CD4-positive, alpha-beta T cell (primary cell): ENCODE data around the gene CLSTN2. TPM values are rescaled to one million over a fixed set of nuclear protein-coding genes. Genes with fewer than 3 reads are reported as not detected.

Experiments
- ATAC-seq: fragments of 200-7000 bp; cut with Tn5 transposase; one replicate; pipeline ENCODE4 v1.10.0; 2022; ENCODE audit warnings: mild to moderate bottlenecking; ENCODE audit not compliant: poor library complexity
- CTCF ChIA-PET: fragments of 350-600 bp; sonication (Branson Sonifier 250); formaldehyde crosslinking; loops from one replicate; lab custom pipeline; 2021; ENCODE audit warnings: antibody characterized with exemption, inconsistent platforms; lab: Charles Lee
- POLR2A ChIA-PET: fragments of 350-600 bp; sonication (Branson Sonifier 250); formaldehyde crosslinking; loops from one replicate; lab custom pipeline; 2021; ENCODE audit warnings: antibody characterized with exemption, inconsistent platforms; lab: Charles Lee
- DNase-seq, 14 experiments: peaks; one replicate each; pipeline ENCODE4 v3.0.0-alpha.2; 2013 to 2020; ENCODE audit warnings: mixed read lengths in 2 of 14
- H3K27ac ChIP-seq, 2 donors: one replicate each; pipeline versions ENCODE4 v1.5.1 to v1.7.0; 2013; ENCODE audit warnings: low read length in 2 of 2, low read depth in 1 of 2, mild to moderate bottlenecking in 1 of 2
- H3K27me3 ChIP-seq, 2 experiments: 1 replicate in 1 of 2; 2 replicates in 1 of 2; pipeline versions ENCODE4 v1.6.1 to v1.7.0; 2013; ENCODE audit warnings: low read length in 2 of 2, control low read depth in 1 of 2, mild to moderate bottlenecking in 1 of 2, moderate library complexity in 1 of 2; ENCODE audit not compliant: insufficient read depth in 2 of 2, control insufficient read depth in 1 of 2
- H3K36me3 ChIP-seq: one replicate; pipeline ENCODE4 v1.6.1; 2013; ENCODE audit warnings: low read length, control low read depth; ENCODE audit not compliant: insufficient read depth
- H3K4me1 ChIP-seq: one replicate; pipeline ENCODE4 v1.6.1; 2013; ENCODE audit warnings: low read length, control low read depth; ENCODE audit not compliant: insufficient read depth
- H3K4me3 ChIP-seq: one replicate; pipeline ENCODE4 v1.5.1; 2013; ENCODE audit warnings: mild to moderate bottlenecking, low read length, moderate library complexity
- H3K9me3 ChIP-seq, 2 experiments: 1 replicate in 1 of 2; 2 replicates in 1 of 2; pipeline versions ENCODE4 v1.6.1 to v1.7.0; 2013; ENCODE audit warnings: low read length in 2 of 2, mild to moderate bottlenecking in 2 of 2, control low read depth in 1 of 2, moderate library complexity in 1 of 2; ENCODE audit not compliant: control insufficient read depth in 1 of 2, insufficient read depth in 1 of 2
- H3K27ac Mint-ChIP-seq: one replicate; pipeline ENCODE4 v1.8.0; 2020; ENCODE audit warnings: mixed read lengths
- H3K27me3 Mint-ChIP-seq: one replicate; pipeline ENCODE4 v1.8.0; 2021; ENCODE audit warnings: mixed read lengths
- H3K36me3 Mint-ChIP-seq: one replicate; pipeline ENCODE4 v1.8.0; 2021; ENCODE audit warnings: low read depth, mixed read lengths
- H3K4me1 Mint-ChIP-seq: one replicate; pipeline ENCODE4 v1.8.0; 2021; ENCODE audit warnings: low read depth, mixed read lengths
- H3K4me3 Mint-ChIP-seq: one replicate; pipeline ENCODE4 v1.8.0; 2020; ENCODE audit warnings: mild to moderate bottlenecking, mixed read lengths
- H3K9me3 Mint-ChIP-seq: one replicate; pipeline ENCODE4 v1.8.0; 2020; ENCODE audit warnings: mixed read lengths
- CTCF ChIP-seq: fragments of 200-600 bp; IDR thresholded peaks from one replicate; pipeline ENCODE4 v1.8.0; 2022; ENCODE audit warnings: antibody characterized with exemption, mild to moderate bottlenecking
- intact Hi-C, 2 experiments: fragments of 100-400 bp; cut with DNase I in 1 of 2; cut with micrococcal nuclease in 1 of 2; formaldehyde crosslinking; loops; one replicate each; pipeline versions ENCODE4 v1.15.1 to v1.9.0; 2023 to 2025; cut with DNase I, micrococcal nuclease
- total RNA-seq, 174 experiments: library from RNA in 2 of 174; stranded (reverse) in 2 of 174; gene quantifications; one replicate each; pipeline ENCODE4 v1.2.3 and lab custom pipeline; 2021 to 2026

The CLSTN2 gene
- total RNA-seq, 2 experiments from 2014 or later: not detected

- Mint-ChIP-seq H3K4me3 (no peak overlapping the region), H3K4me1 (no peaks in the 10 kb centered on the region), H3K27ac (no peak overlapping the region), H3K27me3 (no peaks in the 10 kb centered on the region), H3K9me3 (no peaks in the 10 kb centered on the region), H3K36me3 (no peaks in the 10 kb centered on the region)
- intact Hi-C loops: no loop called here
- no peak for TF ChIP-seq CTCF
- H3K36me3 ChIP-seq: no peaks in the 10 kb centered on the region
- ChIA-PET CTCF (no interaction called here), POLR2A (no interaction called here)
- no peak for ATAC-seq
- no peak for DNase-seq
- H3K9me3 ChIP-seq: peaks cover 0 to 9% of the 10 kb centered on the region in 2 experiments
- no peak overlapping the region for H3K4me3 ChIP-seq
- no peaks in the 10 kb centered on the region for H3K27me3 ChIP-seq
- no peaks in the 10 kb centered on the region for H3K4me1 ChIP-seq
- H3K27ac ChIP-seq: no peak overlapping the region
Measured at GRCh38 chr3:140568131-140568530, 633.1 kb downstream of the CLSTN2 start.

GRCh38 chr3:140568842-140569520 lies 634.0 kb downstream of the CLSTN2 start:
- no peak overlapping the region for H3K4me3 ChIP-seq
- Mint-ChIP-seq H3K27me3 (no peaks in the 10 kb centered on the region), H3K36me3 (no peaks in the 10 kb centered on the region), H3K4me1 (no peaks in the 10 kb centered on the region), H3K4me3 (no peak overlapping the region), H3K9me3 (no peaks in the 10 kb centered on the region), H3K27ac (no peak overlapping the region)
- no peaks in the 10 kb centered on the region for H3K27me3 ChIP-seq
- ATAC-seq: no peak
- intact Hi-C loops: no loop called here
- H3K27ac ChIP-seq: no peak overlapping the region
- POLR2A ChIA-PET: no interaction called here
- no peak for TF ChIP-seq CTCF
- no peaks in the 10 kb centered on the region for H3K4me1 ChIP-seq
- CTCF ChIA-PET: no interaction called here
- H3K9me3 ChIP-seq: peaks cover 0 to 6% of the 10 kb centered on the region in 2 experiments
- H3K36me3 ChIP-seq: no peaks in the 10 kb centered on the region
- DNase-seq: no peak

DNA sequence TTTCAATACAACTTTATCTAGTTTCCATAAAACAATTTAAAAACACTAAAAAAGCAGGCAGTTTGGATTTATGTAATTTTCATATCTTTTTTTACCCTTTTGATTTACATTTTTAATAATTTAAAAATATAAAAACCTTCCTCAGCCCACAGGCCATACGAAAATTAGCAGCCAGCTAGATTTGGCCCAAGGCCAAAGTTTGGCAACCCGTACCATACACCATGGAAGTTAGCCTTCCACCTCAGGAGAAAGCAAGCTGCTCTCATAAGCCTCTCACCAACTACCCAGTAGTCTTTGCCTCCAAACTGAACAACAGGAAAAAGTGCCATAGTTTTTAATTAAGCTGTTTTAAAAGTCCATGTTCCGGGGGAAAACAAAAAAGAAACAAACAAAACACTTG lies 635.6 kb downstream of the CLSTN2 start:
- Histone ChIP-seq H3K27ac (no peak overlapping the region), H3K27me3 (no peaks in the 10 kb centered on the region), H3K4me1 (no peaks in the 10 kb centered on the region), H3K9me3 (peaks cover 0 to 5% of the 10 kb centered on the region in 2 experiments), H3K4me3 (no peak overlapping the region), H3K36me3 (no peaks in the 10 kb centered on the region)
- CTCF ChIA-PET: no interaction called here
- intact Hi-C loops: no loop called here
- ATAC-seq (no peak), DNase-seq (no peak)
- no peak overlapping the region for H3K27ac Mint-ChIP-seq
- no peak for TF ChIP-seq CTCF
- H3K36me3 Mint-ChIP-seq: no peaks in the 10 kb centered on the region
- no peak overlapping the region for H3K4me3 Mint-ChIP-seq
- no peaks in the 10 kb centered on the region for H3K4me1 Mint-ChIP-seq
- POLR2A ChIA-PET: no interaction called here
- no peaks in the 10 kb centered on the region for H3K27me3 Mint-ChIP-seq
- H3K9me3 Mint-ChIP-seq: no peaks in the 10 kb centered on the region
